HG03066 (cell line): ENCODE results near the gene PARP8.
A peak's percentile ranks its signal among the peaks of the same experiment; 100 is the strongest.
"Not testable (repeated sequence)": the region's sequence is repeated elsewhere in the genome, so short reads cannot be mapped to it uniquely, and the experiment has no call there.

Experiments
- ATAC-seq: cut with Tn5 transposase; IDR thresholded peaks from one replicate; pipeline ENCODE4 v1.9.1; 2021; ENCODE audit warnings: low read depth; ENCODE audit not compliant: unreplicated experiment

Gene PARP8

GRCh38 chr5:50666261-50667022, at the start of gene PARP8:
Gene PARP8 (plus strand): TSS chr5:50666637. CDS start chr5:50667096, 459 bp downstream.
- no peak for ATAC-seq

GRCh38 chr5:50623666-50624065, 42.8 kb upstream of the PARP8 start:
- ATAC-seq, result no peak

- ATAC-seq, result not testable (repeated sequence)
Measured at GRCh38 chr5:50634866-50635265, 31.6 kb upstream of the PARP8 start.

- ATAC-seq, result not testable (repeated sequence)
Measured at GRCh38 chr5:50637576-50637975, 28.9 kb upstream of the PARP8 start.

GRCh38 chr5:50646591-50646990, 19.8 kb upstream of the PARP8 start:
- no peak for ATAC-seq

- no peak for ATAC-seq
Measured at GRCh38 chr5:50647726-50648125, 18.7 kb upstream of the PARP8 start.

- peak; percentile 98 for ATAC-seq
Measured at GRCh38 chr5:50653946-50654345, 12.5 kb upstream of the PARP8 start.

GRCh38 chr5:50655067-50655809, 11.2 kb upstream of the PARP8 start:
- ATAC-seq, result no peak

GRCh38 chr5:50655810-50656205, 10.6 kb upstream of the PARP8 start:
- ATAC-seq, result no peak

- no peak for ATAC-seq
Measured at GRCh38 chr5:50657044-50657443, 9.4 kb upstream of the PARP8 start.

GRCh38 chr5:50658246-50658645, 8.2 kb upstream of the PARP8 start:
- ATAC-seq, result no peak

- no peak for ATAC-seq
Measured at GRCh38 chr5:50663636-50664035, 2.8 kb upstream of the PARP8 start.

GRCh38 chr5:50665091-50665490, 1.3 kb upstream of the PARP8 start:
- no peak for ATAC-seq

- ATAC-seq, result not testable (repeated sequence)
Measured at GRCh38 chr5:50665761-50666202, 655 bp upstream of the PARP8 start.

- ATAC-seq, result peak; percentile 44
Measured at GRCh38 chr5:50667023-50667652, 701 bp downstream of the PARP8 start.

- peak; percentile 75 for ATAC-seq
Measured at GRCh38 chr5:50667653-50668595, 1.5 kb downstream of the PARP8 start.

GRCh38 chr5:50668636-50669035, 2.2 kb downstream of the PARP8 start:
- not testable (repeated sequence) for ATAC-seq

- no peak for ATAC-seq
Measured at GRCh38 chr5:50672663-50673062, 6.2 kb downstream of the PARP8 start.

- ATAC-seq, result not testable (repeated sequence)
Measured at GRCh38 chr5:50673444-50673843, 7.0 kb downstream of the PARP8 start.

GRCh38 chr5:50675385-50675784, 8.9 kb downstream of the PARP8 start:
- ATAC-seq, result no peak
